ENCODE measurements around the gene KBTBD12. TPM values are rescaled to one million over a fixed set of nuclear protein-coding genes. Genes with fewer than 3 reads are reported as not detected.

Gene KBTBD12, protein sequence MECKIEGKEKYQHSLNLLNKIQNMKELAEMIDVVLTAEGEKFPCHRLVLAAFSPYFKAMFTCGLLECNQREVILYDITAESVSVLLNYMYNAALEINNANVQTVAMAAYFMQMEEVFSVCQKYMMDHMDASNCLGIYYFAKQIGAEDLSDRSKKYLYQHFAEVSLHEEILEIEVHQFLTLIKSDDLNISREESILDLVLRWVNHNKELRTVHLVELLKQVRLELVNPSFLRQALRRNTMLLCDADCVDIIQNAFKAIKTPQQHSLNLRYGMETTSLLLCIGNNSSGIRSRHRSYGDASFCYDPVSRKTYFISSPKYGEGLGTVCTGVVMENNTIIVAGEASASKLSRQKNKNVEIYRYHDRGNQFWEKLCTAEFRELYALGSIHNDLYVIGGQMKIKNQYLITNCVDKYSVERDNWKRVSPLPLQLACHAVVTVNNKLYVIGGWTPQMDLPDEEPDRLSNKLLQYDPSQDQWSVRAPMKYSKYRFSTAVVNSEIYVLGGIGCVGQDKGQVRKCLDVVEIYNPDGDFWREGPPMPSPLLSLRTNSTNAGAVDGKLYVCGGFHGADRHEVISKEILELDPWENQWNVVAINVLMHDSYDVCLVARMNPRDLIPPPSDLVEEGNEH
- not detected for total RNA-seq (ENCODE audit: unreplicated experiment)
- long read RNA-seq: 0 reads

DNA sequence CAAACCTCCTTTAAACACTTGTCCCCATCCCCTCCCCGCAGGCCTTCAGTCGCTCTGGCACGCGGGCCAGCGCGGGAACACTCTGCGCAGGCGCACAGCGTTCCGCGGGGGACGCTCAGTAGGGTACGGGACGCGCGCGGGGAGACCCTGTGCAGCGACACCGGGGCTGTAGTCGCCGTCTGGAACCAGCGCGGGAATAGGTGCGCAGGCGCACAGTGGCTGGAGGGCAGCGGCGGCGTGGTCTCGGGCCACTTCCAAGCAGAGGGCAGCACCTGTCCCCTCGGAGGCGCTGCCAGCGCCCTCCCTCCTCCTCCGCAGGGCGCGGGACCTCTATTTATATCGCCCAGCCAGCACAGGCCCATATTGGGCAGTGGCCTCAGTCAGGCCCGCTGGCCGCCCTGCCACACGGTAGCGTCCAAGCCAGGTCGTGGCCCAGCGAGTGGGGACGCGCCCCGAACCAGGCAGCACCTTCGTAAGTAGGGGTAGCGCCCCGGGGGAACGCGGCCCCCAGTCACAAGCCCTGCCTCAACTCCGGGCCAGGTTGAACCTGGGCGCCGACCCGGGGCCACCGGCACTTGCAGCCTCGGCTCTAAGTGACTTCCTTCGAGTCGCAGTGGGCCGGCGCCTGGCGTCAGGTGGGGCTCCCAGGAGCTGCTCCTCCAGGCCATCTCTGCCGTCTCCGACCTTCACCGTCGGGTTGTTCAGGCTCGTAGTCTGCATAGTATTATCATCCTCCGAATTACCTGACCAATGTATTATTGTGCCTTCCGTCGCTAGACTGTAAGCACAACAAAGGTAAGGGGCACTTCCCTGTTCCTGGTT lies at the start of gene KBTBD12:
Gene KBTBD12, plus strand, starts transcription at position 118 of the 822 bp plus-strand sequence. CDS start 7,830 bp downstream, outside the sequence.
- Mint-ChIP-seq H3K36me3 (ENCODE audit: unreplicated experiment) (no peaks in the 10 kb centered on the region), H3K27ac (ENCODE audit: unreplicated experiment) (no peak within 1 kb of the TSS), H3K4me1 (ENCODE audit: low read depth, unreplicated experiment) (peaks cover 15% of the 10 kb centered on the region), H3K9me3 (ENCODE audit: unreplicated experiment) (peaks cover 1% of the 10 kb centered on the region), H3K27me3 (ENCODE audit: unreplicated experiment) (peaks cover 8% of the 10 kb centered on the region), H3K4me3 (ENCODE audit: unreplicated experiment) (peak within 1 kb of the TSS; percentile 72)
- TF ChIP-seq, protein P1, sequence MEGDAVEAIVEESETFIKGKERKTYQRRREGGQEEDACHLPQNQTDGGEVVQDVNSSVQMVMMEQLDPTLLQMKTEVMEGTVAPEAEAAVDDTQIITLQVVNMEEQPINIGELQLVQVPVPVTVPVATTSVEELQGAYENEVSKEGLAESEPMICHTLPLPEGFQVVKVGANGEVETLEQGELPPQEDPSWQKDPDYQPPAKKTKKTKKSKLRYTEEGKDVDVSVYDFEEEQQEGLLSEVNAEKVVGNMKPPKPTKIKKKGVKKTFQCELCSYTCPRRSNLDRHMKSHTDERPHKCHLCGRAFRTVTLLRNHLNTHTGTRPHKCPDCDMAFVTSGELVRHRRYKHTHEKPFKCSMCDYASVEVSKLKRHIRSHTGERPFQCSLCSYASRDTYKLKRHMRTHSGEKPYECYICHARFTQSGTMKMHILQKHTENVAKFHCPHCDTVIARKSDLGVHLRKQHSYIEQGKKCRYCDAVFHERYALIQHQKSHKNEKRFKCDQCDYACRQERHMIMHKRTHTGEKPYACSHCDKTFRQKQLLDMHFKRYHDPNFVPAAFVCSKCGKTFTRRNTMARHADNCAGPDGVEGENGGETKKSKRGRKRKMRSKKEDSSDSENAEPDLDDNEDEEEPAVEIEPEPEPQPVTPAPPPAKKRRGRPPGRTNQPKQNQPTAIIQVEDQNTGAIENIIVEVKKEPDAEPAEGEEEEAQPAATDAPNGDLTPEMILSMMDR (IDR thresholded peaks at IDR 0.05; ENCODE audit: partially characterized antibody, unreplicated experiment): no peak
- peak; percentile 60 for DNase-seq

DNA sequence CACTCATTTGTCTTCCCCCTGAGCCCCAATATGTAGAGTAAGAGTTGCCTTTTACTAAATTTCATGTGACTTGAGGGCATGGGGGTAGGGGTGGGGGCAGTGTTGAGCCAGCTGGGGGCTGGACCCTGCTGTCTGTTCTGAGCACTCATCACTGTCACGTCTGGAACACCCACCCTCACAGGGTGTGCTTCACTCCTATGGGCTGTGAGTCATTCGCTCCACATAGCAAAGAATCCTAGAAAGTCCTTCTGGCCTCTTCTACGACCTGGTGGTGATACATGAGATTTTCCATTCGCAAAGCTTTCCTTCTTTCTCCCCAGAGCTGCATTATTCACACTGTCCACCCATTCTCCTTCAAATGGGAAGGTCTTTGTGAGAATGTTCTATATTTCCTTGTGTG lies 49.1 kb upstream of the KBTBD12 start:
- Mint-ChIP-seq H3K27ac (ENCODE audit: unreplicated experiment) (no peak overlapping the region), H3K4me3 (ENCODE audit: unreplicated experiment) (no peak overlapping the region), H3K27me3 (ENCODE audit: unreplicated experiment) (no peaks in the 10 kb centered on the region), H3K9me3 (ENCODE audit: unreplicated experiment) (no peaks in the 10 kb centered on the region), H3K36me3 (ENCODE audit: unreplicated experiment) (no peaks in the 10 kb centered on the region), H3K4me1 (ENCODE audit: low read depth, unreplicated experiment) (peaks cover under 1% of the 10 kb centered on the region)
- DNase-seq: no peak
- TF ChIP-seq, protein P1 (IDR thresholded peaks at IDR 0.05; ENCODE audit: partially characterized antibody, unreplicated experiment): no peak

DNA sequence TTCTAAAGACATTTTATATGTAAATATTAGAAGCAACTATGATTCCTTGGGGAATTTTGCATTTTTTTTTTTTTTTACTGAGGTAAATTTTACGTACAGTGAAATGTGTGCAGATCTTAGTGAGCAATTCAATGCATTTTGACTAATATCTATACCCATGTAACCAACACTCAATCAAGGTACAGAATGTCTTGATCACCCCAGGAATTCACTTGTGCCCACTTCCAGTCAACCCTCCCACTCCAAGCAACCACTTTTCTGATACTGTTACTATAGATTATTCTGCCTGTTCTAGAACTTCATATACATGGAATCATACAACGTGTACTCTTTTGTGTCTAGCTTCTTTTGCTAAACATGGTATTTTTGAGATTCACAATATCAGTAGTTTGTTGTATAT lies 47.6 kb upstream of the KBTBD12 start:
- Mint-ChIP-seq H3K9me3 (ENCODE audit: unreplicated experiment) (no peaks in the 10 kb centered on the region), H3K4me1 (ENCODE audit: low read depth, unreplicated experiment) (peaks cover 4% of the 10 kb centered on the region), H3K27ac (ENCODE audit: unreplicated experiment) (no peak overlapping the region), H3K36me3 (ENCODE audit: unreplicated experiment) (no peaks in the 10 kb centered on the region), H3K27me3 (ENCODE audit: unreplicated experiment) (peaks cover 1% of the 10 kb centered on the region), H3K4me3 (ENCODE audit: unreplicated experiment) (no peak overlapping the region)
- no peak for DNase-seq
- TF ChIP-seq, protein P1 (IDR thresholded peaks at IDR 0.05; ENCODE audit: partially characterized antibody, unreplicated experiment): no peak

DNA sequence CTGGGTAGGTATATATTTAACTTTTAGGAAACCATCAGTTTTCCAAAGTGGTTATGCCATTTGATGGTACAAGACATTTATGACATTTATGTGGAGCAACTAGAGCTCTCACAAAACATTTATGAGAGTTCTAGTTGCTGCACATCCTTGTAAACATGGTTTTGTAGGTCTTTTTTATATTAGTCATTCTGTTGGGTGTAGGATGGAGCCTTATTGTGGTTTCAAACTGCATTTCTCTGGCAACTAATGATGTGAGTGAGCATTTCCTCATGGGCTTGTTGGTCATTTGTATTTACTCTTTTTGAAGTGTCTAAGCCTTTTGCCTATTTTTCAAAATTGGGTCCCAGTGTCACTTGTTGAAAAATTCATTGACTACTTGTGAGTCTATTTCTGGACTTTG lies 47.0 kb upstream of the KBTBD12 start:
- Mint-ChIP-seq H3K4me1 (ENCODE audit: low read depth, unreplicated experiment) (peaks cover 4% of the 10 kb centered on the region), H3K36me3 (ENCODE audit: unreplicated experiment) (no peaks in the 10 kb centered on the region), H3K27me3 (ENCODE audit: unreplicated experiment) (peaks cover 1% of the 10 kb centered on the region), H3K27ac (ENCODE audit: unreplicated experiment) (no peak overlapping the region), H3K4me3 (ENCODE audit: unreplicated experiment) (no peak overlapping the region), H3K9me3 (ENCODE audit: unreplicated experiment) (no peaks in the 10 kb centered on the region)
- TF ChIP-seq, protein P1 (IDR thresholded peaks at IDR 0.05; ENCODE audit: partially characterized antibody, unreplicated experiment): no peak
- DNase-seq: no peak

All from glutamatergic neuron (in vitro differentiated cells).